MCF 10A (cell line): ENCODE data around the gene UBAP1L. TPM values are rescaled to one million over a fixed set of nuclear protein-coding genes. Genes with fewer than 3 reads are reported as not detected.

Experiments
- BruUV-seq: library from RNA; stranded (reverse); fragments of 400-500 nt; replicated peaks from 2 replicates; lab custom pipeline; 2021; lab: Mats Ljungman, UMichigan
- CTCF ChIA-PET: fragments of 300-600 bp; sonication (Branson Sonifier 250); formaldehyde crosslinking; extraction: SDS; loops from one replicate; lab custom pipeline; 2021; ENCODE audit warnings: antibody characterized with exemption, inconsistent platforms; lab: Yijun Ruan, JAX
- POLR2A ChIA-PET: fragments of 300-600, 350-650 bp; sonication (Branson Sonifier 250); formaldehyde crosslinking; extraction: SDS; loops from one replicate; lab custom pipeline; 2020; ENCODE audit warnings: antibody characterized with exemption, inconsistent platforms; lab: Yijun Ruan, JAX
- DNase-seq: peaks from one replicate; pipeline ENCODE4 v3.0.0-alpha.2; 2018; ENCODE audit not compliant: unreplicated experiment
- H3K27ac Mint-ChIP-seq: one replicate; pipeline ENCODE4 v1.8.0; 2022; ENCODE audit warnings: mild to moderate bottlenecking, low read depth, mixed read lengths; ENCODE audit not compliant: unreplicated experiment
- H3K27me3 Mint-ChIP-seq: one replicate; pipeline ENCODE4 v1.8.0; 2022; ENCODE audit warnings: mixed read lengths; ENCODE audit not compliant: insufficient read depth, unreplicated experiment
- H3K36me3 Mint-ChIP-seq: one replicate; pipeline ENCODE4 v1.8.0; 2022; ENCODE audit warnings: mild to moderate bottlenecking, moderate library complexity, mixed read lengths; ENCODE audit not compliant: insufficient read depth, unreplicated experiment
- H3K4me1 Mint-ChIP-seq: one replicate; pipeline ENCODE4 v1.8.0; 2022; ENCODE audit warnings: mixed read lengths; ENCODE audit not compliant: insufficient read depth, unreplicated experiment
- H3K4me3 Mint-ChIP-seq: one replicate; pipeline ENCODE4 v1.8.0; 2022; ENCODE audit warnings: mild to moderate bottlenecking, moderate library complexity, mixed read lengths; ENCODE audit not compliant: unreplicated experiment
- H3K9me3 Mint-ChIP-seq: one replicate; pipeline ENCODE4 v1.8.0; 2022; ENCODE audit warnings: mixed read lengths; ENCODE audit not compliant: unreplicated experiment
- intact Hi-C: fragments of 100-400 bp; cut with micrococcal nuclease; formaldehyde crosslinking; loops from 2 replicates; pipeline ENCODE4 v1.14.1; 2022
- total RNA-seq: library from RNA; stranded (reverse); gene quantifications from 2 replicates; pipeline ENCODE4 v1.2.3, GENCODE V29; 2022
- TF ChIP-seq, protein P1 (sequence below): fragments of 200-600 bp; IDR thresholded peaks from one replicate; pipeline ENCODE4 v1.8.0; 2022; ENCODE audit warnings: antibody characterized with exemption, mild to moderate bottlenecking; ENCODE audit not compliant: unreplicated experiment

UBAP1L gene
- total RNA-seq, 1 experiment from 2014 or later, result 3.0 TPM

DNA sequence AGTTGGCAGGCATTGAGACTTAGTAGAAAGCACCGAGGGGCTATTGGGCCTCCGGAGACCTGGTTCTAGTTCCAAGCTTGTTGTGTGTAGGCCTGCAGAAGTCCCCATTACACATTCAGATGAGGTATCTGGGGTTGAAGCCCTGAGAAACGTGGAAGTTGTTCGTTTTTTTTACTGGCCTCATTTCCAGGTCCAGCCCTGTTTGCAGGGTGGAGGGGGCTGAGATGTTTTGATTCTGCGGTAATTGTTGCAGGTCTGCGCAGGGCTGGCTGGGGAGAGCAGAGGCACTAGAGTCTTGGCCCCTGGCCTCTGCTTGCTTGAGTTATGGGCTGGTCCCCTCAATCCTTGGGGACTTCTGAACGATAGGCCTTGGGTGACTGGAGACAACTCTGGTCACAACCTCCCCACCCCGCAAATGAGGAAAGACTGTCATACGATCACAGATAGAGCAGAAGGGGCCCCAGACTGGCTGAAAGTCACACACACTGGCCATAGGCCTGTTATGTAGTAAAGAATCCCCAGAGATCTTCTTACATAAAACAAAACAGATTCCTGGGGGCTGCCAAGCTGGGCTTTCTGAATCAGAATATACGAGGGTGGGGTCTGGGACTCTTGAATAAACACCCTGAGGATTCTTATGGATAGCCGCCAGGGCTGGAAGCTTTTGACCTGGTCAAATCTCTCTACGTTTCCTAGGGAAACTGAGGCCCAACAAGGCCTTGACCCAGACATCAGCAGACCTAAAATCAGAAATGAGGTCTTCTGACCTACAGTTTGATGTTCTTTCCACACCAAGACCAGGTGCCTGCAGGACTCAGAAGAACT lies 22.8 kb downstream of the UBAP1L start:
- DNase-seq, result no peak
- Mint-ChIP-seq H3K9me3 (no peaks in the 10 kb centered on the region), H3K27me3 (no peaks in the 10 kb centered on the region), H3K27ac (no peak overlapping the region), H3K4me1 (no peaks in the 10 kb centered on the region), H3K4me3 (no peak overlapping the region), H3K36me3 (no peaks in the 10 kb centered on the region)
- ChIA-PET CTCF (interaction anchor here (0.7 kb wide), 1 partner anchor 39 kb away, joined by 4 read pairs; no protein-coding TSS in a partner anchor), POLR2A (interaction anchor here (0.5 to 1.6 kb wide), 2 partner anchors 9 to 42 kb away, joined by 3 read pairs; no protein-coding TSS in a partner anchor)
- intact Hi-C loops, result no loop called here
- TF ChIP-seq, protein P1, sequence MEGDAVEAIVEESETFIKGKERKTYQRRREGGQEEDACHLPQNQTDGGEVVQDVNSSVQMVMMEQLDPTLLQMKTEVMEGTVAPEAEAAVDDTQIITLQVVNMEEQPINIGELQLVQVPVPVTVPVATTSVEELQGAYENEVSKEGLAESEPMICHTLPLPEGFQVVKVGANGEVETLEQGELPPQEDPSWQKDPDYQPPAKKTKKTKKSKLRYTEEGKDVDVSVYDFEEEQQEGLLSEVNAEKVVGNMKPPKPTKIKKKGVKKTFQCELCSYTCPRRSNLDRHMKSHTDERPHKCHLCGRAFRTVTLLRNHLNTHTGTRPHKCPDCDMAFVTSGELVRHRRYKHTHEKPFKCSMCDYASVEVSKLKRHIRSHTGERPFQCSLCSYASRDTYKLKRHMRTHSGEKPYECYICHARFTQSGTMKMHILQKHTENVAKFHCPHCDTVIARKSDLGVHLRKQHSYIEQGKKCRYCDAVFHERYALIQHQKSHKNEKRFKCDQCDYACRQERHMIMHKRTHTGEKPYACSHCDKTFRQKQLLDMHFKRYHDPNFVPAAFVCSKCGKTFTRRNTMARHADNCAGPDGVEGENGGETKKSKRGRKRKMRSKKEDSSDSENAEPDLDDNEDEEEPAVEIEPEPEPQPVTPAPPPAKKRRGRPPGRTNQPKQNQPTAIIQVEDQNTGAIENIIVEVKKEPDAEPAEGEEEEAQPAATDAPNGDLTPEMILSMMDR, result no peak
- BruUV-seq, result no TSS peak

DNA sequence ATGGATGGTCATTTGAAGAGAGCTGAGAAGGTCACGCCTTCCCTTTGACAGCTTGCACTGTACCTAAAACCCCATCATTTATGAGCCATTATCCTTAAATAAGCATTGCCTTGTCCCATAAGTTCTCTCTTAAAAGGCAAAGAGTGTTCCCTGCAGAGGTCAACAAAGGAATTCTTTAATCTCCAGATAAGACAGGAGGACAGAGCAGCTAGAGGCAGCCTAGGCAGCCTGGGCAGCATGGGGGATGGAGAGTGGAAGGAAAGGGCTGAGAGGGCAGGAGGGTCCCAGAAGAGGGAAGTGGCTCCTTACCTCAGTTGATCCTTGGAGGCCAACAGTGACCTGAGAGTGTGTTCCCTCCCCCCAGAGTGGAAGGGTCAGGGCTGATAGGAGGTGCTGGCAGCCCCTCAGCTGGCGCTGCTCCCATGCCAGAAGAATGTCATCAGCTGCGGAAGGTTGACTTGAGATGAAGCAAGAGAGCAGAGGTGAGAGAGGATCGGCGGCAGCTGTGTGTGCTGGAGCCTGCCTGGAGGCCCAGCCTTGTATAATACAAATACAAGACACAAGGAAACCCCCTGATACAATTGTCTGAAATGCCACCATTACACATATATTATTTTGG lies 25.7 kb downstream of the UBAP1L start:
- DNase-seq, result no peak
- ChIA-PET POLR2A (interaction anchor here (0.6 kb wide), 1 partner anchor 162 kb away, joined by 3 read pairs; no protein-coding TSS in a partner anchor), CTCF (no interaction called here)
- Mint-ChIP-seq H3K9me3 (no peaks in the 10 kb centered on the region), H3K4me3 (no peak overlapping the region), H3K36me3 (no peaks in the 10 kb centered on the region), H3K27me3 (peaks cover 15% of the 10 kb centered on the region), H3K27ac (no peak overlapping the region), H3K4me1 (no peaks in the 10 kb centered on the region)
- intact Hi-C loops, result no loop called here
- TF ChIP-seq, protein P1, result no peak
- BruUV-seq, result no TSS peak

DNA sequence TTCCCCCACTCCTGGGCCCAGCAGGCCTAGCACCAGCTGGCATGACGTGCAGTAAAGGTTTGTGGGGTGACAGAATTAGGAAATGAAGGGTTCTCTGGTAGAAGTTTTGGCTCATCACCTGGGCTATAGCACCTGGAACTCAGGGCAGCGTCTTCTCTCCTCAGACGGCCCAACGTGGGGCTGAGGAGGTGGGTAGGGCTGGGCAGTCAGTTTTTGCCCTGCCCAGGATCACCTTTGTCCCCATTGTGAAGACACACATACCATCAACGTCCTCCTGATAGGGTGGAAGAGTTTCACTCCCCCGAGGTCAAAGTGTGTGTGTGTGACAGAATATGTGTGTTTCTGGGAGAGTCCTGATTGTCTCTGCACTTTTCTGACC lies 26.4 kb downstream of the UBAP1L start:
- BruUV-seq, result no TSS peak
- CTCF ChIA-PET, result no interaction called here

More for the DNA sequence above, 26.4 kb downstream of the UBAP1L start:
- H3K4me3 Mint-ChIP-seq, result no peak overlapping the region
- POLR2A ChIA-PET, result no interaction called here
- no peaks in the 10 kb centered on the region for H3K9me3 Mint-ChIP-seq
- no peaks in the 10 kb centered on the region for H3K4me1 Mint-ChIP-seq
- no peak overlapping the region for H3K27ac Mint-ChIP-seq
- no peak for DNase-seq
- H3K27me3 Mint-ChIP-seq, result peaks cover 22% of the 10 kb centered on the region
- TF ChIP-seq, protein P1, result no peak
- intact Hi-C loops, result no loop called here
- no peaks in the 10 kb centered on the region for H3K36me3 Mint-ChIP-seq
